SK-N-SH treated with all-trans-retinoic acid at 6 μM for 48 hours (cell line): ENCODE results near the gene LSM3.

Experiments used
- ATAC-seq: fragments of 200-7000 bp; cut with Tn5 transposase; 3 replicates; pipeline ENCODE4 v1.9.1; 2020; ENCODE audit warnings: mild to moderate bottlenecking, moderate library complexity
- ARNTL ChIP-seq: fragments of 450-650 bp; formaldehyde crosslinking; IDR thresholded peaks from 2 replicates; pipeline ENCODE4 v1.5.0; 2020; ENCODE audit warnings: low read depth, mild to moderate bottlenecking, moderate library complexity, borderline replicate concordance
- BACH2 ChIP-seq: fragments of 250-450 bp; sonication (Bioruptor Pico); IDR thresholded peaks from 2 replicates; pipeline ENCODE4 v1.9.0; 2021; ENCODE audit warnings: mild to moderate bottlenecking, borderline replicate concordance
- CSDC2 ChIP-seq: fragments of 250-450 bp; sonication (Bioruptor Pico); IDR thresholded peaks from 2 replicates; pipeline ENCODE4 v1.5.0; 2020; ENCODE audit warnings: mild to moderate bottlenecking, moderate library complexity
- GLIS3 ChIP-seq: fragments of 250-450 bp; sonication (Bioruptor Pico); IDR thresholded peaks from 2 replicates; pipeline ENCODE4 v1.5.0; 2020; ENCODE audit warnings: mild to moderate bottlenecking, moderate library complexity
- ISL1 ChIP-seq: fragments of 250-450 bp; sonication (Bioruptor Pico); IDR thresholded peaks from 2 replicates; pipeline ENCODE4 v2.1.2; 2022; ENCODE audit warnings: mild to moderate bottlenecking, moderate library complexity
- OSR1 ChIP-seq: fragments of 250-450 bp; sonication (Bioruptor Pico); IDR thresholded peaks from 2 replicates; pipeline ENCODE4 v1.8.0; 2022; ENCODE audit warnings: moderate library complexity, mild to moderate bottlenecking, inconsistent platforms
- PPARA ChIP-seq: fragments of 250-450 bp; sonication (Bioruptor Pico); IDR thresholded peaks from 2 replicates; pipeline ENCODE4 v1.5.0; 2020; ENCODE audit warnings: mild to moderate bottlenecking, borderline replicate concordance
- RARB ChIP-seq: fragments of 250-450 bp; sonication (Bioruptor Pico); IDR thresholded peaks from 2 replicates; pipeline ENCODE4 v1.8.0; 2021; ENCODE audit warnings: mild to moderate bottlenecking, moderate library complexity
- SNAI2 ChIP-seq: fragments of 250-450 bp; sonication (Bioruptor Pico); IDR thresholded peaks from 2 replicates; pipeline ENCODE4 v1.5.0; 2020; ENCODE audit warnings: mild to moderate bottlenecking, moderate library complexity
- TCF4 ChIP-seq: fragments of 250-450 bp; sonication (Bioruptor Pico); IDR thresholded peaks from 2 replicates; pipeline ENCODE4 v1.8.0; 2021; ENCODE audit warnings: mild to moderate bottlenecking, moderate library complexity, borderline replicate concordance
- ZC3H10 ChIP-seq: fragments of 250-450 bp; sonication (Bioruptor Pico); IDR thresholded peaks from 2 replicates; pipeline ENCODE4 v1.5.1; 2021; ENCODE audit warnings: mild to moderate bottlenecking, moderate library complexity
- ZFP3 ChIP-seq: fragments of 250-450 bp; sonication (Bioruptor Pico); IDR thresholded peaks from 2 replicates; pipeline ENCODE4 v1.5.0; 2020; ENCODE audit warnings: mild to moderate bottlenecking, moderate library complexity
- ZFP30 ChIP-seq: fragments of 450-650 bp; formaldehyde crosslinking; IDR thresholded peaks from 2 replicates; pipeline ENCODE4 v1.5.0; 2022; ENCODE audit warnings: mild to moderate bottlenecking, moderate library complexity
- ZNF70 ChIP-seq: fragments of 450-650 bp; formaldehyde crosslinking; IDR thresholded peaks from 2 replicates; pipeline ENCODE4 v1.5.0; 2020; ENCODE audit warnings: mild to moderate bottlenecking, moderate library complexity
- ZNF8 ChIP-seq: fragments of 450-650 bp; formaldehyde crosslinking; IDR thresholded peaks from 2 replicates; pipeline ENCODE4 v1.5.0; 2020; ENCODE audit warnings: mild to moderate bottlenecking, moderate library complexity
- TF ChIP-seq, protein P1 (sequence below): fragments of 250-450 bp; sonication (Bioruptor Pico); IDR thresholded peaks from 2 replicates; pipeline ENCODE4 v1.8.0; 2021; ENCODE audit warnings: low read depth, mild to moderate bottlenecking, moderate library complexity, borderline replicate concordance
- TF ChIP-seq, protein P2 (sequence below): fragments of 250-450 bp; sonication (Bioruptor Pico); IDR thresholded peaks from 2 replicates; pipeline ENCODE4 v1.5.1; 2021; ENCODE audit warnings: mild to moderate bottlenecking, moderate library complexity
- TF ChIP-seq, protein P3 (sequence below): fragments of 250-450 bp; sonication (Bioruptor Pico); IDR thresholded peaks from 2 replicates; pipeline ENCODE4 v1.5.1; 2020; ENCODE audit warnings: low read depth, mild to moderate bottlenecking, moderate library complexity
- TF ChIP-seq, protein P4 (sequence below): fragments of 250-450 bp; sonication (Bioruptor Pico); IDR thresholded peaks from 2 replicates; pipeline ENCODE4 v1.8.0; 2020; ENCODE audit warnings: mild to moderate bottlenecking, moderate library complexity, borderline replicate concordance
- TF ChIP-seq, protein P5 (sequence below): fragments of 250-450 bp; sonication (Bioruptor Pico); IDR thresholded peaks from 2 replicates; pipeline ENCODE4 v1.5.0; 2020; ENCODE audit warnings: mild to moderate bottlenecking, moderate library complexity

Gene LSM3

DNA sequence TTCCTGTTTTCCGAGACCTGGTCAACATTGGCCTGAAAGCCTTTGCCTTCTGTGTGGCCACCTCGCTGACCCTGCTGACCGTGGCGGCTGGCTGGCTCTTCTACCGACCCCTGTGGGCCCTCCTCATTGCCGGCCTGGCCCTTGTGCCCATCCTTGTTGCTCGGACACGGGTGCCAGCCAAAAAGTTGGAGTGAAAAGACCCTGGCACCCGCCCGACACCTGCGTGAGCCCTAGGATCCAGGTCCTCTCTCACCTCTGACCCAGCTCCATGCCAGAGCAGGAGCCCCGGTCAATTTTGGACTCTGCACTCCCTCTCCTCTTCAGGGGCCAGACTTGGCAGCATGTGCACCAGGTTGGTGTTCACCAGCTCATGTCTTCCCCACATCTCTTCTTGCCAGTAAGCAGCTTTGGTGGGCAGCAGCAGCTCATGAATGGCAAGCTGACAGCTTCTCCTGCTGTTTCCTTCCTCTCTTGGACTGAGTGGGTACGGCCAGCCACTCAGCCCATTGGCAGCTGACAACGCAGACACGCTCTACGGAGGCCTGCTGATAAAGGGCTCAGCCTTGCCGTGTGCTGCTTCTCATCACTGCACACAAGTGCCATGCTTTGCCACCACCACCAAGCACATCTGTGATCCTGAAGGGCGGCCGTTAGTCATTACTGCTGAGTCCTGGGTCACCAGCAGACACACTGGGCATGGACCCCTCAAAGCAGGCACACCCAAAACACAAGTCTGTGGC lies 36.8 kb upstream of the LSM3 start (continued):
- TF ChIP-seq, protein P1, sequence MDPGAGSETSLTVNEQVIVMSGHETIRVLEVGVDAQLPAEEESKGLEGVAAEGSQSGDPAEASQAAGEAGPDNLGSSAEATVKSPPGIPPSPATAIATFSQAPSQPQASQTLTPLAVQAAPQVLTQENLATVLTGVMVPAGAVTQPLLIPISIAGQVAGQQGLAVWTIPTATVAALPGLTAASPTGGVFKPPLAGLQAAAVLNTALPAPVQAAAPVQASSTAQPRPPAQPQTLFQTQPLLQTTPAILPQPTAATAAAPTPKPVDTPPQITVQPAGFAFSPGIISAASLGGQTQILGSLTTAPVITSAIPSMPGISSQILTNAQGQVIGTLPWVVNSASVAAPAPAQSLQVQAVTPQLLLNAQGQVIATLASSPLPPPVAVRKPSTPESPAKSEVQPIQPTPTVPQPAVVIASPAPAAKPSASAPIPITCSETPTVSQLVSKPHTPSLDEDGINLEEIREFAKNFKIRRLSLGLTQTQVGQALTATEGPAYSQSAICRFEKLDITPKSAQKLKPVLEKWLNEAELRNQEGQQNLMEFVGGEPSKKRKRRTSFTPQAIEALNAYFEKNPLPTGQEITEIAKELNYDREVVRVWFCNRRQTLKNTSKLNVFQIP (CRISPR knock-in tag): no peak
- TF ChIP-seq BACH2 (CRISPR knock-in tag): no peak

DNA sequence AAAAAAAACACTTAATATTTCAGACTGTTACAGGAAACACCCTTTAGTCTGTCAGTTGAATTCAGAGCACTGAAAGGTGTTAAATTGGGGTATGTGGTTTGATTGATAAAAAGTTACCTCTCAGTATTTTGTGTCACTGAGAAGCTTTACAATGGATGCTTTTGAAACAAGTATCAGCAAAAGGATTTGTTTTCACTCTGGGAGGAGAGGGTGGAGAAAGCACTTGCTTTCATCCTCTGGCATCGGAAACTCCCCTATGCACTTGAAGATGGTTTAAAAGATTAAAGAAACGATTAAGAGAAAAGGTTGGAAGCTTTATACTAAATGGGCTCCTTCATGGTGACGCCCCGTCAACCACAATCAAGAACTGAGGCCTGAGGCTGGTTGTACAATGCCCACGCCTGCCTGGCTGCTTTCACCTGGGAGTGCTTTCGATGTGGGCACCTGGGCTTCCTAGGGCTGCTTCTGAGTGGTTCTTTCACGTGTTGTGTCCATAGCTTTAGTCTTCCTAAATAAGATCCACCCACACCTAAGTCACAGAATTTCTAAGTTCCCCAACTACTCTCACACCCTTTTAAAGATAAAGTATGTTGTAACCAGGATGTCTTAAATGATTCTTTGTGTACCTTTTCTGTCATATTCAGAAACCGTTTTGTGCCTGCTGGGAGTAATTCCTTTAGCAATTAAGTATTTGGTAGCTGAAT lies 35.9 kb upstream of the LSM3 start:
- ATAC-seq: no peak
- TF ChIP-seq TCF4 (CRISPR knock-in tag): no peak
- TF ChIP-seq ZFP30 (CRISPR knock-in tag): no peak
- TF ChIP-seq BACH2 (CRISPR knock-in tag): no peak
- TF ChIP-seq GLIS3 (CRISPR knock-in tag): no peak
- TF ChIP-seq RARB (CRISPR knock-in tag): no peak
- TF ChIP-seq ZFP3 (CRISPR knock-in tag): no peak
- TF ChIP-seq, protein P2, sequence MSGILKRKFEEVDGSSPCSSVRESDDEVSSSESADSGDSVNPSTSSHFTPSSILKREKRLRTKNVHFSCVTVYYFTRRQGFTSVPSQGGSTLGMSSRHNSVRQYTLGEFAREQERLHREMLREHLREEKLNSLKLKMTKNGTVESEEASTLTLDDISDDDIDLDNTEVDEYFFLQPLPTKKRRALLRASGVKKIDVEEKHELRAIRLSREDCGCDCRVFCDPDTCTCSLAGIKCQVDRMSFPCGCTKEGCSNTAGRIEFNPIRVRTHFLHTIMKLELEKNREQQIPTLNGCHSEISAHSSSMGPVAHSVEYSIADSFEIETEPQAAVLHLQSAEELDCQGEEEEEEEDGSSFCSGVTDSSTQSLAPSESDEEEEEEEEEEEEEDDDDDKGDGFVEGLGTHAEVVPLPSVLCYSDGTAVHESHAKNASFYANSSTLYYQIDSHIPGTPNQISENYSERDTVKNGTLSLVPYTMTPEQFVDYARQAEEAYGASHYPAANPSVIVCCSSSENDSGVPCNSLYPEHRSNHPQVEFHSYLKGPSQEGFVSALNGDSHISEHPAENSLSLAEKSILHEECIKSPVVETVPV (CRISPR knock-in tag): no peak
- TF ChIP-seq, protein P3, sequence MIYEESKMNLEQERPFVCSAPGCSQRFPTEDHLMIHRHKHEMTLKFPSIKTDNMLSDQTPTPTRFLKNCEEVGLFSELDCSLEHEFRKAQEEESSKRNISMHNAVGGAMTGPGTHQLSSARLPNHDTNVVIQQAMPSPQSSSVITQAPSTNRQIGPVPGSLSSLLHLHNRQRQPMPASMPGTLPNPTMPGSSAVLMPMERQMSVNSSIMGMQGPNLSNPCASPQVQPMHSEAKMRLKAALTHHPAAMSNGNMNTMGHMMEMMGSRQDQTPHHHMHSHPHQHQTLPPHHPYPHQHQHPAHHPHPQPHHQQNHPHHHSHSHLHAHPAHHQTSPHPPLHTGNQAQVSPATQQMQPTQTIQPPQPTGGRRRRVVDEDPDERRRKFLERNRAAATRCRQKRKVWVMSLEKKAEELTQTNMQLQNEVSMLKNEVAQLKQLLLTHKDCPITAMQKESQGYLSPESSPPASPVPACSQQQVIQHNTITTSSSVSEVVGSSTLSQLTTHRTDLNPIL (CRISPR knock-in tag): no peak
- no peak for TF ChIP-seq PPARA (CRISPR knock-in tag)
- TF ChIP-seq SNAI2: no peak
- TF ChIP-seq, protein P4, sequence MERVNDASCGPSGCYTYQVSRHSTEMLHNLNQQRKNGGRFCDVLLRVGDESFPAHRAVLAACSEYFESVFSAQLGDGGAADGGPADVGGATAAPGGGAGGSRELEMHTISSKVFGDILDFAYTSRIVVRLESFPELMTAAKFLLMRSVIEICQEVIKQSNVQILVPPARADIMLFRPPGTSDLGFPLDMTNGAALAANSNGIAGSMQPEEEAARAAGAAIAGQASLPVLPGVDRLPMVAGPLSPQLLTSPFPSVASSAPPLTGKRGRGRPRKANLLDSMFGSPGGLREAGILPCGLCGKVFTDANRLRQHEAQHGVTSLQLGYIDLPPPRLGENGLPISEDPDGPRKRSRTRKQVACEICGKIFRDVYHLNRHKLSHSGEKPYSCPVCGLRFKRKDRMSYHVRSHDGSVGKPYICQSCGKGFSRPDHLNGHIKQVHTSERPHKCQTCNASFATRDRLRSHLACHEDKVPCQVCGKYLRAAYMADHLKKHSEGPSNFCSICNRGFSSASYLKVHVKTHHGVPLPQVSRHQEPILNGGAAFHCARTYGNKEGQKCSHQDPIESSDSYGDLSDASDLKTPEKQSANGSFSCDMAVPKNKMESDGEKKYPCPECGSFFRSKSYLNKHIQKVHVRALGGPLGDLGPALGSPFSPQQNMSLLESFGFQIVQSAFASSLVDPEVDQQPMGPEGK (CRISPR knock-in tag): no peak
- no peak for TF ChIP-seq ISL1 (CRISPR knock-in tag)
- TF ChIP-seq ZC3H10 (CRISPR knock-in tag): no peak
- no peak for TF ChIP-seq ZNF70
- TF ChIP-seq, protein P1 (CRISPR knock-in tag): no peak
- no peak for TF ChIP-seq ZNF8
- TF ChIP-seq OSR1 (CRISPR knock-in tag): no peak

DNA sequence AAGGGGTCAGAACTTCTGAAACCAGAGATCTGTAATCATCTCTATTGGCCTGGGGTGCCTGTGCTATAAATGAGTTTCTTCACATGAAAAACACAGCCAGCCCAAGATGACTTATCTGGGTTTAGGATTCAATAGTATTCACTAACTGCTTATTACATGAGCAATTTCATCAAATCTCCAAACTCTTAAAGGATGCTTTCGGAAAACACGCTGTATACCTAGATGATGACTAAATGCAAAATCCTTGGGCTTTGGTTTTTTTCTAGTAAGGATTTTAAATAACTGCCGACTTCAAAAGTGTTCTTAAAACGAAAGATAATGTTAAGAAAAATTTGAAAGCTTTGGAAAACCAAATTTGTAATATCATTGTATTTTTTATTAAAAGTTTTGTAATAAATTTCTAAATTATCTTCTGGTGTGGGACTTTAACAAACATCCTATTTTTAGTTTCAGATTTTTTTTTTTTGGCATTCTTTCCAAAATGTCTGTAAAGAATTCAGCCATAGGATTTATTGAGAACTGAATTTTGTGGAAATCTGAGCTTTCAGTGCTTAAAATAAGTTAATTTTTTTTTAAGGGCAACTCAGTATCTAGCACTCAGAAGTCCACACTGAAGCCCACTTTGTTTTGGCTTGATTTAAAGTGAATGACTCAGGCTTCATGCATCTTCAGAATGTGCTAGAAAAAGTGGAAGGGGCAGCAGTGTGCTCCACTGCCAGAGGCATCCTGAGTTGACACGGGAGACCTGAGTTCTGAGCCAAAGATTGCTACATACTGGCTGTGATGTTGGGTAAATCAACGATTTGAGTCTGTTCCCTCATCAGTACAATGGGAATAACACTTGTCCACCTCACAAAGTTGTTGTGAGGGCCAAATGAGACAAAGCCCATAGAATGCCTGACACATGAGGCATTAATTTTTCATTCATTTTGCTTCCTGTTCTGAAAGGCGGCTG lies 35.1 kb upstream of the LSM3 start:
- TF ChIP-seq ARNTL (CRISPR knock-in tag) (no peak), ZFP3 (CRISPR knock-in tag) (peak; percentile 35; the same call in 1 of the 2 replicates), CSDC2 (CRISPR knock-in tag) (peak; percentile 51; the same call in 1 of the 2 replicates), ISL1 (CRISPR knock-in tag) (peak; percentile 64)
- TF ChIP-seq, protein P2 (CRISPR knock-in tag): no peak
- TF ChIP-seq, protein P5, sequence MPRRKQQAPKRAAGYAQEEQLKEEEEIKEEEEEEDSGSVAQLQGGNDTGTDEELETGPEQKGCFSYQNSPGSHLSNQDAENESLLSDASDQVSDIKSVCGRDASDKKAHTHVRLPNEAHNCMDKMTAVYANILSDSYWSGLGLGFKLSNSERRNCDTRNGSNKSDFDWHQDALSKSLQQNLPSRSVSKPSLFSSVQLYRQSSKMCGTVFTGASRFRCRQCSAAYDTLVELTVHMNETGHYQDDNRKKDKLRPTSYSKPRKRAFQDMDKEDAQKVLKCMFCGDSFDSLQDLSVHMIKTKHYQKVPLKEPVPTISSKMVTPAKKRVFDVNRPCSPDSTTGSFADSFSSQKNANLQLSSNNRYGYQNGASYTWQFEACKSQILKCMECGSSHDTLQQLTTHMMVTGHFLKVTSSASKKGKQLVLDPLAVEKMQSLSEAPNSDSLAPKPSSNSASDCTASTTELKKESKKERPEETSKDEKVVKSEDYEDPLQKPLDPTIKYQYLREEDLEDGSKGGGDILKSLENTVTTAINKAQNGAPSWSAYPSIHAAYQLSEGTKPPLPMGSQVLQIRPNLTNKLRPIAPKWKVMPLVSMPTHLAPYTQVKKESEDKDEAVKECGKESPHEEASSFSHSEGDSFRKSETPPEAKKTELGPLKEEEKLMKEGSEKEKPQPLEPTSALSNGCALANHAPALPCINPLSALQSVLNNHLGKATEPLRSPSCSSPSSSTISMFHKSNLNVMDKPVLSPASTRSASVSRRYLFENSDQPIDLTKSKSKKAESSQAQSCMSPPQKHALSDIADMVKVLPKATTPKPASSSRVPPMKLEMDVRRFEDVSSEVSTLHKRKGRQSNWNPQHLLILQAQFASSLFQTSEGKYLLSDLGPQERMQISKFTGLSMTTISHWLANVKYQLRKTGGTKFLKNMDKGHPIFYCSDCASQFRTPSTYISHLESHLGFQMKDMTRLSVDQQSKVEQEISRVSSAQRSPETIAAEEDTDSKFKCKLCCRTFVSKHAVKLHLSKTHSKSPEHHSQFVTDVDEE (CRISPR knock-in tag): no peak
- TF ChIP-seq, all 23 proteins: peak for 3
- ATAC-seq: peak; percentile 73
